GM21423 (cell line): ENCODE data around the gene USH1C.

ENCODE experiments used
- ATAC-seq: cut with Tn5 transposase; IDR thresholded peaks from one replicate; pipeline ENCODE4 v1.9.1; 2021; ENCODE audit warnings: mild to moderate bottlenecking, moderate library complexity; ENCODE audit not compliant: unreplicated experiment

Gene USH1C

GRCh38 chr11:17528906-17529843 is 15.0 kb downstream of the USH1C start:
- ATAC-seq: no peak

GRCh38 chr11:17528181-17528691 is 16.0 kb downstream of the USH1C start:
- no peak for ATAC-seq

DNA sequence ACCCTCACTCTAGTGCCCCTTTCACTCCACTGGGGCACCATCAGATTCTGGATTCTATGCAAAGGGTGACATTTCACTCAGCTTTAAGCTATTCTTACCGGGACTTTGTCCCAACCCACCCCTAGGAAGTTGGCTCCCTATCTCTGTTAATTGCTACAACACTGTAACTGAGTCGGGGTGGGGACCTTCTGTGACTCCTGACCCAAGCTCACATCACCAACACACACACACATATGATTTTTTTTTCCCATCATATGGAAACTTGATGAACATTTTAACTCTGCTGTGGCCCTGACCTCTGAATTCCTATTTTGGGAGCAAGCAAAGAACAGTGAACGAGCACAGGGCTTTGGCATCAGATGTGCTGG is 16.6 kb downstream of the USH1C start:
- no peak for ATAC-seq

DNA sequence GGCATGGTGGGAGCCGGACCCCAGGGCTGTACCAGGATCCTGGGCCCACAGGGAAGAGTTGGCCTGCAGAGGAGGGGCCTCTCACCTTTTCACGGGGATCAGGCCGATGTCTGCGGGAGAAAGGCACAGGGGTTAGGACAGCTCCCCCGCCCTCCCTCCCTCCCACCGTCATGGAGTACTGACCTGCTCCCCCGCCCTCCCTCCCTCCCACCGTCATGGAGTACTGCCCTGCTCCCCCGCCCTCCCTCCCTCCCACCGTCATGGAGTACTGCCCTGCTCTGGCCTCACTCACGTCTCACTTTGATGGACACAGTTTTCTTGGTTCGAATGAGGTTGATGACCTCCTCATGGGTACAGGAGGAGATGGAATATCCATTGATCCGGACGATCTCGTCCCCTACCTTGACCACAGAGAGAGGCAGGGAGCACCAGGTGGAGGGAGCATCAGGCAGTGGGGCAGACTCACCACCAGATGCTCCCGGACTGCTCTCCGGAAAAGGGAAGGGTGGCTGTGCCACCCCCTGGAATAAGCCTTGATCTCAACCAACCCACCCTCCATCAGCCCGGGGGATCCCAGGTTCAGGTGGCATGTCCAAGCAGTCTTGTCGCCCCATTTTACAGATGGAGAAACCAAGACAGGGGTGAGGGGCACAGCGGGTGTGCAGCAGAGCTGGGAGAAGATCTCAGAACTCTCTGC is 17.1 kb downstream of the USH1C start:
- no peak for ATAC-seq

GRCh38 chr11:17526326-17526725 is 17.9 kb downstream of the USH1C start:
- ATAC-seq: no peak

- no peak for ATAC-seq
Observed at GRCh38 chr11:17525570-17525969, 18.6 kb downstream of the USH1C start.

DNA sequence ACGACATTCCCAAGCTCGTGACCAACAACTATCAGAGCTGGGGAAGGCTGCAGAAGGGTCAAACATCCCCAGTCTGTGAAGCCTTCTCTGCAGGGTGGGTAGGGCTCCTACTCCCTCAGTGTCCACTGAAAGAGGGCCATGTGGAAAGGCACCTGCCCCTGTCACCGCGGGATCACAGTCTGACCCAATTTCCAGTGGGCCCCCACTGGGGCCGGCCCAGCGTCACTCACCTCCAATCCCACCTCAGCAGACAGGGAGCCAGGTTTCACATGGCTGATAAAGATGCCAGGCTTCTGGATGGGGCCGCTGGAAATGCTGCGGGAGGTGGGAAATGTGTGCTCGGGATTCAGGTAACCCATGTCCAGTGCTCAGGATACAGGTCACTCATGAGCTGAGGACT is 20.0 kb downstream of the USH1C start:
- no peak for ATAC-seq

DNA sequence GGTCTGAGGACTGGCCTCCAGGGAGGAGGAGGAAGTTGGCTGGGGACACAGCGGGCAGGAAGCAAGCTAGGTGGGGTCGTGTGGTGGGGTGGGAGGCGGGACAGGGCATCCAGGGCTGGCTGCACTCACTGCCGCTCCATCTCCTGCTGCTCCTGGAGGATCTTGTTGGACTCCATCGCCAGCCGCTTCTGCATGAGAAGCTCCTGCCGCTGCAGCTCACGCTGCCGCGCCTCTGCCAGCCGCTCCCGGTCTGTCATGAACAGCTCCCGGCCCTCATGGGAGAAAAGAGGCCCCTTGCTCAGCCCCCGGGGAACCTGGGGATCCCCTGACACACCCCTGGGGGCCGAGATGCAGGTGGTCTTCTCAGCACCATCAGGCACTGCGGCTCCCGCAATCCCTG is 21.6 kb downstream of the USH1C start:
- no peak for ATAC-seq

GRCh38 chr11:17521106-17521900 is 22.9 kb downstream of the USH1C start:
- no peak for ATAC-seq

DNA sequence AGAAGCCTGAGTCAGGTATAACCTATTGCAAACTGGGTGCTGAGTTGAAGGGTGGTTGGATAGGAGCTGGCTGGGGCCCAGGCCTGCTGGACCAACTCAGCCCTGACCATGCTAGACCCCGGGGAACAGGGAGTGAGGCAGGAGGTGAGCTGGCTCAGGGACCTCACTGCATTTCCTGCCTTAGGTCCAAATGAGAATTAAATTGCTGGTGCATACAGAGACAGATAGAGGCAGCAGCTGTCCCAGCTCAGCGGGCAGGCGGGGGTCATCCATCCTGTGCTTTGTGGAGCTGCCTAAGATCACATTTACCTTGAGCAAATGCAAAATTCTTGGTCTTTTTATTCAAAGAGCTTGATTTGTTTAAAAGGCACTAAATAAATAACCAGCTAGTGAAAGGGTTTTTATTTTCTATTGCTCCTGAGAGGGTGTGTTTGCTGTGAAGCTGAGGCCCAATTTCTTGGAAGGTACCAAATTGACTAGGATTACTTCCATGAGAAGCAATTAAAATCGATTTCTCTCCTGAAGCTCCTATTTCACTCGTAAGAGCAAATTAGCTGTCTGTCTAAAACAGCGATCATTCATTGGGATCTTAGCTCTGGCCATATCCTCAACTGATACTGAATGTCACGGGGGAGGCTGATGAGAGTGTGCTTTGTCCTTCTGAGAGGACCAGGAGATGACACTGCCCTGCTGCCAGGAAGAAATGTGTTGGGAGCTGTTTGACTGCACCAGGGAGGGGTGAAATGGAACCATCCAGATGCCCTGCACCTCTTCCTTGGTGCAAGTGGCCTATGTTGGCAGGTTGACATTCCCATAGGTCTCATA is 24.9 kb downstream of the USH1C start:
- no peak for ATAC-seq

DNA sequence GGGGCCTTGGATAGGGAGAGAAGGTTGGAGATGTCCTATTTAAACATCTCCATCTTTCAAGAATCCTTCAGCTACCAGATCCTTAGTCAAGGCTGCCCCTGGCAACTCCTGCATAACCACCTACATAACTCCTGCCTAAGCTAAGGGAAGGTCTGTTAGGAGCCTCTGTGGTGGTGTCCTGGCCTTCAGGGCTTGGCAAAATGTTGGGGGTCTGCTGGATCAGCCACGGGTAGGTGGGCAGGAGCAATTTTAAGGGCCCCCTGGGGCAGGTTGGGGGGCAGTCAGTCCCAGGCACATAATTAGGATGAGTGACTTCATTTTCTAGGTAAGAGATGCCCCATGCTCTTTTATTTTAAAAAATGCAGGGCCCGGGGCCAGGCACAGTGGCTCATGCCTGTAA is 25.9 kb downstream of the USH1C start:
- no peak for ATAC-seq

DNA sequence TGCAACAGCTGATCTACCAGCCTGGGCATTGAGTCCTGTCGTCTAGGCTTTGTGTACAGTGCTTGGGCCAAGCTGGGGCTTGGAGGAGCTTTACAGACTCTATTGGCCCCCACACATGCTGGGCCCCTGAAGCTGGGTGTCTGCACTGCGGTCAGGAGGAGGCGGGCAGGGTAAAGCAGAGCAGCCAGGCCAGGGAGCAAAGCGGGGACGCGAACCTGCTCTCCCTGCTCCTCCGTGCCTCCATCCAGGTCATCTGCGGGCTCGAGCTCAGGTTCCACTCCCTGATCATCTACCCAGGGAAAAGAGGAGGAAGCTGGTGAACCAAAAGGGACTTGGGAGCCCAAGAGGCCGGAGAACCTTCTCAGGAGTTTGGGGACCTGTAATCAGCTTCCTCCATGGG is 27.0 kb downstream of the USH1C start:
- ATAC-seq: no peak

DNA sequence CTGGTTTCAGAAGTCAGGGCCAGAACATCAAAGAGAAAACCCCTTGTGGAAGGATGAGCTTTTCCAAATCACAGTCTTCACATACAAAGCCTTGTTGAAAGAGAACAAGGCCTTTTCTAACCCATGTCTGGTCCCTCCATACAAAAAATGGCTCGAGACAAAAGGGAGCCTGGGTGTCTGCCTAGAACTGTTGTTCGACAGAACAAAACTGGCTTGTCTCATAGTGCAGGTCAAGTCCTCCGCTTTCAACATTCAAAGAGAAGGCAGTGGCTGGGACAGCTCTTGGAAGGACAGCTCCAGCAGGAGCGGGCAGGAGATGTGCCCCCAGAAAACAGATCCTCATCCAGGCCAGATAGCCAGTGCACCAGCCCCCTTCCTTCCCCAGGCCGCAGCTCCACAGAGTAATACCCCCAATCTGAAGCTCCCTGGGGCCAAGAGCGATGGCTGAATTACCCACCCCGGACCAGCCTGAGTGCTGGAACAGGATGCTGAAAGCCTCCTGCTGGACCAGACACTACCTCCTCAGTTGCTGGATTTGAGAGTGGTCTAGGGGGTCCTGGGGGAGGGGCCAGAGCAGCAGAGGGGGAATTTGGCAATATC is 27.6 kb downstream of the USH1C start:
- ATAC-seq: no peak

- ATAC-seq: no peak
Observed at GRCh38 chr11:17515443-17516176, 28.6 kb downstream of the USH1C start.

- no peak for ATAC-seq
Observed at GRCh38 chr11:17514476-17514875, 29.7 kb downstream of the USH1C start.

GRCh38 chr11:17513853-17514252 is 30.4 kb downstream of the USH1C start:
- no peak for ATAC-seq

DNA sequence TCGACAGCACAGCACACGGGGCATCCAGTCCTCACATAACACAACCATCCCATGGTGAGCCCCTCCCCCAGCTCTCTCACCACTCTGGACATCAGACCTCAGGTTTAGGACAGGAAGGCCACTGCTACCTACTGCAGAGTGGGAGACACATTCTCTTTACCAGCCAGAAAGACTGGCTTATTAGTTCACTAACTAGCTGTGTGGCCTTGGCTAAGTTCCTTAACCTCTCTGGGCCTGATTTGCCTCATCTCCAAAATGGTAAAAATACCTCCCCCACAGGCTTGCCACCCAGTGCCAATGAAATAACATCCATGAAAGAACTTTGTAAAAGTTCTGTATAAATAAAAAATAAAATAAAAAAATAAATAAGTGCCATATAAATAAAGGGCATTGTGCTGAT is 32.1 kb downstream of the USH1C start:
- ATAC-seq: no peak

GRCh38 chr11:17511571-17511970 is 32.6 kb downstream of the USH1C start:
- no peak for ATAC-seq

GRCh38 chr11:17510507-17511206 is 33.6 kb downstream of the USH1C start:
- ATAC-seq: no peak
